HG03571 (cell line): ENCODE measurements around the gene CRAMP1.
"Not testable (repeated sequence)": the region's sequence is repeated elsewhere in the genome, so short reads cannot be mapped to it uniquely, and the experiment has no call there.

Source experiments
- ATAC-seq: cut with Tn5 transposase; IDR thresholded peaks from one replicate; pipeline ENCODE4 v1.9.1; 2021; ENCODE audit not compliant: unreplicated experiment

Gene CRAMP1

DNA sequence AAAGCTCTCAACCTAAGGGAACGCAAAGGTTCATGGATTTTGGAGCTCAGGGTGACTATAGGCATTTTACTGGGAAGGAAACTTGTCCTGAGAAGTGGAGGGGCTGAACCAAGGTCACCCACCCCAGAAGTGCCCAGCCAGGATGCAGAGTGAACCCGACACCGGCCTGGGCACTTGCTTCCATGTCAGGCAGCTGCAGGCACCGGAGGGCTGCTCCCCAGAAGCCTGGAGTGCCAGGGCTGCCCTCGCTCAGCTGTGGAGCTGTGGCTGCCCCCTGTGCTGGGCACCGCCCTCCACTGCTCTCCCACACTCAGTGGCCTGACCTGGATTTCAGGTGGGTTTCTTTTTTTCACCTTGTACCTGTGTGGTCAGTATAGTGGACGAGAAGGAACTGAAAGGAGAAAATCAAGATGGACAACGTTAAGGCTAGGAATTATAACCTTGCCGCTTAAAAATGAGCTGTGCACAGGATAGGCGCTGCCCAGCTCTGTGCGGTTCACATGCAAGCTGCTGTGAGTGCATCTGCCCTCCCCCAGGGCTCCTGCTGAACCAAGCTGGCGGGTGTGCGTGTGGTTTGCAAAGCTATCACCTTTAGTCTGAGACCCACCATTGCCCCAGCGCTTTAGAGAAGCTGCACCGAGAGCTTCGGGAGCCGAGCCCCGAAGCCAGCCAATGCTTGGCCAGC, 96.1 kb downstream of the CRAMP1 start:
- ATAC-seq = no peak

- no peak for ATAC-seq
These were observed 96.6 kb downstream of the CRAMP1 start for GRCh38 chr16:1708768-1709180.

GRCh38 chr16:1709356-1709755, 97.2 kb downstream of the CRAMP1 start:
- ATAC-seq = no peak

DNA sequence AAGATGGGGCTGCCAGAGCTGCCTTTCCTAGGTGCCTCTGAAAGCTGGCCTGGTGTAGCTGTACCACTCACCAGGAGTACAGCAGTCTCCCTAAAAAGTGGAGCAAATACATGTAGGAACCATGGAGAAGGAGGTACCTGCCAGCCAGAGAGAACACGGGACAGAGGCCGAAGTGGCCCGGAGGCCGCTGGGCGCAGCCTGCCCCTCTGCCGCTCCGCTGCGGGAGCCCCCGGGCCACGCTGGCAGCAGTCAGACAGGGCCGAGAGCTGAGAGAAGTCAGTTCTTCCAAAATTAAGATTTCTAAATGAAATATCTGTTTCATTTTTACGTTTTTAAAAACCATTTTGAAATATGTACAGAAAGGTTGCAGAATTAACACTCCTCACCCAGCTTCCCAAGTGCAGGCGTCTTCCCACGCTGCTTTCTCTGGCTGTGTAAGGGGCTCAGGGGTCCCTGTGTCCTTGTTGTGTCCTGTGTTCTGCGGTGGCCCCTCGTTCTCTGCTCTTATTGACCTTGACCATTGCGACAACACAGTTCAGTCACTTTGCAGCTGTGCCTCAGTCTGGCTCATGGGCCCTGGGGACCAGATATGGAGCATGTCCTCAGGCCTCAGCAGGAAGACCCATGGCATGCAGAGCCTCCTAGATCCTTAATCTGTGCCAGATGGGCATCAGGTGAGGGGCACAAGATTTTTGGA, 98.8 kb downstream of the CRAMP1 start:
- no peak for ATAC-seq

DNA sequence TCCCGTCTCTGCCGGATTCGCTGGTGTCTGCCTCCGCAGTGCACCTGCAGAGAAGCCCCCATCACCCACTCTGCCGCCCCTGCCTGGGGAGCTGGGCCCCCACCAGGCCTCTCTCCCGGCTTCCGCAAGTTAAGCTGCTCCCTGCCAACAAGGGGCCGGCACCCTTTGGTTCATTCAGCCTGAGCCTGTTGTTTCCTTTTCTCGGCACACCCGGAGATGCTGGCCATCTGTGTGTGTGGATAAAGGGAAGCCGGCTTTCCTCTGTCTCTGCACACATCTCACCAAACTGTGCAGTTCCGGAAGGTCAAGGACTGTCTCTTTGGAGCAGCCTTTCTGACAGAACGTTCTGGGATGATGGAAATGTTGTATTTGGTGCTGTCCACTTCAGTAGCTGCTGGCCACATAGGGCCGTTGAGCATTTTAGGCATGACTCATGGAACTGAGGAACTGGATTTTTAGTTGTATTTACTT, 100.7 kb downstream of the CRAMP1 start:
- ATAC-seq = no peak

DNA sequence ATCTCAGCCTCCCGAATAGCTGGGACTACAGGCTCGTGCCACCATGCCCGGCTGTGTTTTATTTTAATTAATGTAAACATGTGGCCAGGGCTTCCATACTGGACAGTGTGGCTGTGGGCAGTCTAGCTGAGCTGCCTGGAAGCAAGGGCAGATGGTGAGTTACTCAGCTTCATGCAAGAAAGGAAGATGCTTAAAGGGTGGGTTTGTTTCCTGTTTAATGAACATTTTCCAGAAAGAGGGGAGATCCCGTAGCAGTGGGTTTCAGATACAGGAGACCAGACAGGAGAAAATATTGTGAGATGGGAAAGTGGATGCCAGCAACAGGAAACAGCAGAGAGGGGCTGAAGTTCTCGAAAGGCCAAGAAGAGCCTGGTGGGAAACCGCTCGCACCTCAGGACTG, 101.2 kb downstream of the CRAMP1 start:
- ATAC-seq = no peak

GRCh38 chr16:1713933-1714332, 101.8 kb downstream of the CRAMP1 start:
- no peak for ATAC-seq

DNA sequence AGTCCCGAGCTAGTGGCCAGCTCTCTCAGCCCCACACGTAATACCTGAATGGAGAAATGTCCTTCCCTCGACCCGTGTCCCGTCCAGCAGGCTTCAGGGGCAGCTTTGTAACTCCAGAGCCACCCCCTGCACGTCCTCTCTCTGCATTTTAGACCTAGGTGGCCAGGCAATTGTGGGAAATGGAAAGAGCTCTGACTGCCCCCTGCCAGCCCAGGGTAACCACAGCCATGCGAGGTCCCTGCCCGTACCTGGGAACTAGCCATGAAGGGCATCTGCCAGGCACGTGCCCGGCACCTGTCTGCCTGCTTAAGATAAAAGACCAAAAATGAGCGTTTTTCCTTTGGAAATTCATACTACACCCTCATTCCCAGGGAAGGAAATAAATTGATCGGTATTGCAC, 103.1 kb downstream of the CRAMP1 start:
- no peak for ATAC-seq

DNA sequence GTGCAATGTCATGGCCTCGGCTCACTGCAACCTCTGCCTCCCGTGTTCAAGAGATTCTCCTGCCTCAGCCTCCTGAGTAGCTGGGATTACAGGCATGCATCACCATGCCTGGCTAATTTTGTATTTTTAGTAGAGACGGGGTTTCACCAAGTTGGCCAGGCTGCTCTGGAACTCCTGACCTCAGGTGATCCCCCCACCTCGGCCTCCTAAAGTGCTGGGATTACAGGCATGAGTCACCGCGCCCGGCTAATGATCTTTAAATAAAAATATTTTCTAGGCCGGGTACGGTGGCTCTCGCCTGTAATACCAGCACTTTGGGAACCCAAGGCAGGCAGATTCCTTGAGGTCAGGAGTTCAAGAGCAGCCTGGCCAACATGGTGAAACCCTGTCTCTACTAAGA, 106.1 kb downstream of the CRAMP1 start:
- ATAC-seq = not testable (repeated sequence)

DNA sequence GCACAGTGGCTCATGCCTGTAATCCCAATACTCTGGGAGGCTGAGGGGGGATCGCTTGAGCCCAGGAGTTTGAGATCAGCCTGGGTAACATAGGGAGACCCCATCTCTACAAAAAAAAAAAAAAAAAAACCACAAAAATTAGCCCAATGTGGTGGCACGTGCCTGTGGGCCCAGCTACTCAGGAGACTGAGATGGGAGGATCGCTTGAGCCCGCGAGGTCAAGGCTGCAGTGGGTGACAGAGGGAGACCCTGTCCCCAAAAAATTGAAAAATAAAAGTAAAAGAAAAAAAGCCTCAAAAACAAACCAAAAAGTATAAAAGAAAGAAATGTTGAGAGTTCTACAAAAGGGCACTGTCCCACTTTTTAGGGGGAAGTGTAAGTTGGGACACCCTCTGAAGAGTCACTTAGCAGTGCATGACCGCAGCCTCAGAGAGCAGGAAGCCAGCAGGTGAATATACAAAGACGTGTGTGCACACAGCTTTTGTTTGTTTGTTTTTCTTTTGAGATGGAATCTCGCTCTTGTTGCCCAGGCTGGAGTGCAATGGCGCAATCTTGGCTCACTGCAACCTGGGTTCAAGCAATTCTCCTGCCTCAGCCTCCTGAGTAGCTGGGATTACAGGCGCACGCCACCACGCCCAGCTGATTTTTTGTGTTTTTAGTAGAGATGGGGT, 107.5 kb downstream of the CRAMP1 start:
- ATAC-seq = not testable (repeated sequence)

GRCh38 chr16:1721372-1721771, 109.2 kb downstream of the CRAMP1 start:
- ATAC-seq = no peak

DNA sequence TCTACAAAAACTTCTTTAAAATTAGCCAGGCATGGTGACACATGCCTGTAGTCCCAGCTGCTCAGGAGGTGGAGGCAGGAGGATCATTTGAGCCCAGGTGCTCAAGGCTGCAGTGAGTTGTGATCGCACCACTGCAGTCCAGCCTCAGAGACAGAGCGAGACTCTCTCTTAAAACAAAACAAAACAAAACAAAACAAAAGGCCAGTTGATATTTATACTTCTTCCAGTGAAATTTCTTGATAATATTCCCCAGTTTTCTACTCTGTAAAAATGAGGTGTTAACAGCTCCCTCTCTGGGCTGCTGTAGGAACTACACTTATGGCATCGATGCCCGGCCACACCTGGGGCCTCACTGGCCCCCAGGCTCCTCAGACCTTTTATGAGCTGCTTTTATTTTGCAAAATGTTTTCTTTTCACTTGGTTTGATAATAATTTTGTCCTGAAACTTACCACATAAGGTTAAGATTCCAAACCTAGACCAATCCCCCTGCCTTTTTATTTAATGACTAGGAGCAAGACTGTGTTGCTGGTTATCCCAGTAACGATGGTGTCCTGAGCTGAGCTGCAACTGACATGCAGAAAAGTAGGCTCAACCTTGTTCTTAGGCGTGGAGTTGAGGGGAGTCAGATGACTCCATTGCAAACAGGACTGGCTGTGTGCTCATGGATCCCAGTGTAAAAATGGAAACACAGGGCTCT, 111.4 kb downstream of the CRAMP1 start:
- no peak for ATAC-seq

DNA sequence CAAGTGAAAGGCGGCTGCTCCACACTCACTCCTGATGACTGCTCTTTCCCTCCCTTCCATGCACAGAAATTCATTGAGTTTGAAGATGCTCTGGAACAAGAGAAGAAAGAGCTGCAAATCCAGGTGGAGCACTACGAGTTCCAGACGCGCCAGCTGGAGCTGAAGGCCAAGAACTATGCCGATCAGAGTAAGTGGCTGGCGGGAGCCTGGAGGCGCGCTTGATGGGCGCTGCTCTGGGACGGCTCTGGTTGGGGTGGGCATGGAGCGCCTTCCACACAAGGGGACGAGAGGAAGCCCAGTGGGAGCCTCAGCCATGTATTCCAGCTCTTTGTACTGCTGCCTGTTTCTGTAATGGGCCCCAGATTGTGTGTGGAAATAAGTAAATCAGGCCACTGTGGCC, 112.3 kb downstream of the CRAMP1 start:
- ATAC-seq = no peak

DNA sequence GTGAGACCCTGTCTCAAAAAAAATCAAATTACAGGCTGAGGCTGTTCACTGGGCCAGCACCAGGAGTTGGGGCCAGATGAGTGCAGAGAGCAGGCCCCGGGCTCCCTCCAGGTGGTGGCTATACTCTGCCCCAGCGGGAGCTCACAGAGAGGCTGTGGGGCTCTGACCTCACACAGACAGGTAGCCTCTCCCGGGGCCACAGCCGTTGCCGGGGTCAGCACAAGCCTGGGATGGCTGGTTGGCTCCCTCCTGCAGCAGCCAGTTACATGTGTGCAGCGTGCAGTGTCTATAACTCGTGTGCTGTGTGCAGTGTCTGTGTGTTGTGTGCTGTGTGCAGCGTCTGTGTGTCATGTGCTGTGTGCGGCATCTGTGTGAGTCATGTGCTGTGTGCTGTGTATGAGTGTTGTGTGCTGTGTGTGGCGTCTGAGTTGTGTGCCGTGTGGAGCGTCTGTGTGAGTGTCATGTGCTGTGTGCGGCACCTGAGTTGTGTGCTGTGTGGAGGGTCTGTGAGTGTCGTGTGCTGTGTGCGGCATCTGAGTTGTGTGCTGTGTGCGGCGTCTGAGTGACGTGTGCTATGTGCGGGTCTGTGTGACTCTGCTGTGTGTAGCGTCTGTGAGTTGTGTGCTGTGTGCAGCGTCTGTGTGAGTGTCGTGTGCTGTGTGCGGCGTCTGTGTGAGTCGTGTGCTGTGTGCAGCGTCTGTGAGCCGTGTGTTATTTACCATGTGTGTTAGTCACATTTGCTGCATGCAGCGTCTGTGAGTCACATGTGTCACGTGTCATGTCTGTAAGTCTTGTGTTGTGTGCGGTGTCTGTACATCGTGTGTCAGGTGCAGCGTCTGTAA, 114.7 kb downstream of the CRAMP1 start:
- no peak for ATAC-seq
